ENCODE results near the gene MALL. TPM values are rescaled to one million over a fixed set of nuclear protein-coding genes. Genes with fewer than 3 reads are reported as not detected.
"Not testable (repeated sequence)": the region's sequence is repeated elsewhere in the genome, so short reads cannot be mapped to it uniquely, and the experiment has no call there.

MALL gene
- total and polyA plus RNA-seq, 4 donors: 6.2 to 32.8 (median 20.8) TPM

DNA sequence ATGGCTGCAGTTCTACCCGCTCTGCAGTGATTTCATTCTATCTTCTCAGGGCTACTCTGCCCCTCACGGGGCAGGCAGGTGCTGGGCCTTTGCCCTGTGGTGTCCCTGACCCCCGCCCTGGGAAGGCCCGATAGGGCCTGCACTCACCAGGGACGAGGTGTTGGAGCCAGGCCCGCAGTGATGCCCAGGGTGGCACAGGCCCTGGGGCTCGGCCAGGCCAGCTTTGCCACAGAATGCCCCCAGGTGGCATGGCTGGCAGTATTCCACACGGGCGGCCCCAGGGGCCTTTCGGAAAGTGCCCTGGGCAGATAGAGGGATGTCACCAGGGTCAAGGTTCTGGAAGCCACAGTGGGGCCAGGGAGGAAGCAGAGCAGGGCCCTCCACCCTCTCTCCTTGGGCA is 80.7 kb downstream of the MALL start:
- H3K36me3 ChIP-seq (ENCODE audit: control insufficient read depth in 1 of 2, insufficient read depth in 2 of 2, low read length in 1 of 2); H3K9me3 ChIP-seq (ENCODE audit: control insufficient read depth, low read length); ATAC-seq (ENCODE audit: low FRiP score); H3K4me1 ChIP-seq (ENCODE audit: control insufficient read depth in 1 of 2, insufficient read depth in 2 of 2, low read length in 2 of 2); H3K27ac ChIP-seq (ENCODE audit: low read depth in 1 of 2, low read length in 2 of 2); H3K27me3 ChIP-seq (ENCODE audit: control insufficient read depth in 1 of 2, insufficient read depth in 2 of 2, low read length in 1 of 2); intact Hi-C loops (cut with DNase I); H3K4me3 ChIP-seq (ENCODE audit: low read length in 2 of 2): not testable (repeated sequence)
- 94 to 98% methylated on average over 5 to 9 of the region's 10 CpGs for WGBS, 2 donors
- DNase-seq: peak; percentile 4 to 62

Small RNA genes lying within 50 kb of the gene (microRNA-seq; reads per million reads assigned to microRNA genes)
- gene MIR4267 (0 reads per million in 2 donors), gene MIR4436B1 (0 reads per million in 2 donors)

Other genes with a start within 250 kb of the MALL start
- 10 to 100 TPM; 16.6 to 21.7 TPM for gene LIMS3, start 217.1 kb downstream of the MALL start, total RNA-seq
- gene LIMS3, start 217.1 kb downstream of the MALL start, polyA plus RNA-seq: 1 to 10 TPM in 1 of 2 donors, not detected in 1; 4.7 TPM
- gene NPHP1, start 89.2 kb upstream of the MALL start, total RNA-seq: 1 to 10 TPM; 3.9 to 8.3 TPM
- 10 to 100 TPM in 1 of 2 donors, 1 to 10 TPM in 1; 2.6 to 10.4 TPM for gene NPHP1, start 89.2 kb upstream of the MALL start, polyA plus RNA-seq
- gene MTLN, start 96.7 kb upstream of the MALL start, total RNA-seq: 10 to 100 TPM; 32.9 to 39.1 TPM
- 100 to 1,000 TPM; 128 to 129 TPM for gene MTLN, start 96.7 kb upstream of the MALL start, polyA plus RNA-seq

Measured in aorta (tissue), 5 donors.